Stimulated activated CD8-positive, alpha-beta memory T cell treated with anti-CD3 and anti-CD28 coated beads, Interleukin-12 subunit alpha, Interleukin-12 subunit beta, amount 100 ng/mL, for 1 hour (primary cell): ENCODE results near the gene NKAIN4.

Source experiments
- DNase-seq: peaks from one replicate; pipeline ENCODE4 v3.0.0-alpha.2; 2020; ENCODE audit warnings: low read depth

NKAIN4 gene

GRCh38 chr20:63274381-63275228, 20.3 kb upstream of the NKAIN4 start:
- DNase-seq, result no peak

GRCh38 chr20:63273635-63274380, 19.5 kb upstream of the NKAIN4 start:
- no peak for DNase-seq

GRCh38 chr20:63273059-63273579, 18.9 kb upstream of the NKAIN4 start:
- no peak for DNase-seq

- DNase-seq, result peak; percentile 74
Observed at GRCh38 chr20:63272105-63273058, 18.1 kb upstream of the NKAIN4 start, which contains the start of gene ARFGAP1. TSS of gene ARFGAP1 (plus strand) at chr20:63272813. CDS start at chr20:63275581, 2,768 bp downstream.

GRCh38 chr20:63270606-63271325, 16.5 kb upstream of the NKAIN4 start:
- no peak for DNase-seq

GRCh38 chr20:63269724-63270123, 15.5 kb upstream of the NKAIN4 start:
- DNase-seq, result no peak

GRCh38 chr20:63268671-63269439, 14.6 kb upstream of the NKAIN4 start:
- DNase-seq, result no peak

GRCh38 chr20:63268256-63268655, 14.0 kb upstream of the NKAIN4 start:
- DNase-seq, result no peak

- DNase-seq, result no peak
Observed at GRCh38 chr20:63267691-63268090, 13.4 kb upstream of the NKAIN4 start.

- no peak for DNase-seq
Observed at GRCh38 chr20:63265891-63266515, 11.7 kb upstream of the NKAIN4 start.

- DNase-seq, result no peak
Observed at GRCh38 chr20:63264519-63264918, 10.3 kb upstream of the NKAIN4 start.

- no peak for DNase-seq
Observed at GRCh38 chr20:63264000-63264399, 9.7 kb upstream of the NKAIN4 start.

- DNase-seq, result no peak
Observed at GRCh38 chr20:63262836-63263235, 8.6 kb upstream of the NKAIN4 start.

- DNase-seq, result no peak
Observed at GRCh38 chr20:63261795-63262528, 7.7 kb upstream of the NKAIN4 start.

- DNase-seq, result no peak
Observed at GRCh38 chr20:63261060-63261794, 7.0 kb upstream of the NKAIN4 start.

GRCh38 chr20:63260521-63260920, 6.3 kb upstream of the NKAIN4 start:
- DNase-seq, result no peak

GRCh38 chr20:63259734-63260460, 5.6 kb upstream of the NKAIN4 start:
- no peak for DNase-seq

- DNase-seq, result no peak
Observed at GRCh38 chr20:63258781-63259180, 4.5 kb upstream of the NKAIN4 start.
